ENCODE data around the gene LRFN4.

Gene LRFN4

DNA sequence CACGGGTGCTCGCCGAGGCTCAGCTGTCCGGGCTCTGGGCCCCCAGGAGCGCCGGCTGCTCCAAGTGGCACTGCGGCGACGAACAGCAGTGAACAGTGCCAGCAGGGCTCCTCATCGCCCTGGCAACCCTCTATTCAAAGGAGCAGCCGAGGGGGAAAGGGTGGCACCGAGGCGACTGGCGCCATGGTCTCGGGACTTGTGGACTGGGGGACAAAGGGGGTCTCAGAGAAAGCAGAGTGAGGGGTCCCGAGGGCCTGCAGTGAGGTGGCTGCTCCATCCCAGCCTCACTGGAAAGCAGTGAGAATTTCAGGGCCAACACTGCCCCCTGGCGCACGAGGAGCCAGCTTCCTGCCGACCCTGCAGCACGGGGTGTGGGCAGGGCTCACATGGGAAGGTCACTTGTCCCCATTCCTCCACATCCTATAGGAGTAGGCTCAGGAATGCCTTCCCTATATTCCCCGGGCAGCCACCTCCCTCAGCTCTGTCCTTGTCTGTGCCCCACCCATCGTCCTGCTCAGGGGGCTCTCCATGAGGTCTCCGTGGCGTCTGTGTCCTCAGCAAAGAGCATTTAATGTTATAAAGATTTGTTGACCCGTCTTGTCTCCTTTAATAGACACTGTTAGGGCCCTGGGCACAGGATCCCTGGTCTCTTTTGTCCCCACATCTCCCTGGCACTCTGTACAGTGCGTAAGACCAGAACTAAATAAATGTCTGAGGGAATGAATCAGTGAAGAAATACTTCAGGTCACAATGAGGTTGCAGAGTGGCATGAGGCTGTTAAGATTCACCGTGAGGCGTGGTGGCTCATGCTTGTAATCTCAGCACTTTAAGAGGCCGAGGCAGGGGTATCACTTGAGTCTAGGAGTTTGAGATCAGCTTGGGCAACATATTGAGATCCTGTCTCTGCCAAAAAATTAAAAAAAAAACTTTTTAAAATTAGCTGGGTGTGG, 26.4 kb downstream of the LRFN4 start:
- no peak overlapping the region for H3K27ac ChIP-seq
- no peaks in the 10 kb centered on the region for H3K36me3 ChIP-seq
- TF ChIP-seq CTCF (IDR thresholded peaks at IDR 0.05) = peak; percentile 15
- no peaks in the 10 kb centered on the region for H3K9me3 ChIP-seq
- no peak overlapping the region for H3K4me3 ChIP-seq (ENCODE audit: low read depth in 1 of 2, low read length in 1 of 2)
- no peaks in the 10 kb centered on the region for H3K4me1 ChIP-seq (ENCODE audit: control insufficient read depth in 1 of 2, insufficient read depth in 1 of 2, low read depth in 1 of 2, low read length in 1 of 2)
- peaks cover 16% of the 10 kb centered on the region for H3K27me3 ChIP-seq

DNA sequence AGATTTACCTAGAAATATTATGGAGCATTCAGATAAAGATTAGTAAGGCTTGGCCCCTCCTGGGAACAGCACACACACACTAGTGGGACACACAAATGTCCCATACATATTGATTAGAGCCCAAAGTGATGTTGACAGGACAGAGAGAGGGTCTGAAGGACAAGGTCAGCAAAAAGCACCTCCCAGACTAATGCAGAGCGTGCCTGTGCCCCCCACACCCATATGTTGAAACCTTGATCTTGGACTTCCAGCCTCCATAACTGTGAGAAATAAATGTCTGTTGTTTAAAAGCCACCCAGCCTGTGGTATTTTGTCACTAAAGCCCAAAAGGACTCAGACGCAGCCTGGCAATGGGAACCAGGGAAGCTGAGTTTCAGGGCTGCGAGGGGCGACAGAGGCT, 27.6 kb downstream of the LRFN4 start:
- Histone ChIP-seq H3K9me3 (no peaks in the 10 kb centered on the region), H3K36me3 (no peaks in the 10 kb centered on the region), H3K27ac (no peak overlapping the region), H3K4me1 (ENCODE audit: control insufficient read depth in 1 of 2, insufficient read depth in 1 of 2, low read depth in 1 of 2, low read length in 1 of 2) (no peaks in the 10 kb centered on the region), H3K4me3 (ENCODE audit: low read depth in 1 of 2, low read length in 1 of 2) (no peak overlapping the region), H3K27me3 (peaks cover 16% of the 10 kb centered on the region)
- TF ChIP-seq CTCF (IDR thresholded peaks at IDR 0.05) = no peak

DNA sequence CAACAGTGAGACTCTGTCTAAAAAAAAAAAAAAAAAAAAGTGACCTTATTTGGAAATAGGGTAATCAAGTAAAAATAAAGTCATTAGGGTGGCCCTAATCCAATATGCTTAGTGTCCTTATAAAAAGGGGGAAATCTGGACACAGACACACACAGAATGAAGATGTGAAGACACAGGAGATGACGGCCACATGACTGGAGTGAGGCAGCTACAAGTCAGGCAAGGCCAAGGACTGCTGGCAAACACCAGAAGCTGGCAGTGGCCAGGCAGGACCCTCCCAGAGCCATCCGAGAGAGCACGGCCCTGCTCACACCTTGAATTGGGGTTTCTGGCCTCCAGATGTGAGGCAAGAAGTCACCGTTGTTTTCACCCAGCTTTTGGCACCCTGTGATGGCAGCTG, 28.6 kb downstream of the LRFN4 start:
- Histone ChIP-seq H3K36me3 (no peaks in the 10 kb centered on the region), H3K4me1 (ENCODE audit: control insufficient read depth in 1 of 2, insufficient read depth in 1 of 2, low read depth in 1 of 2, low read length in 1 of 2) (no peaks in the 10 kb centered on the region)

GRCh38 chr11:66885950-66886440, 29.1 kb downstream of the LRFN4 start:
- no peak overlapping the region for H3K27ac ChIP-seq
- TF ChIP-seq CTCF (IDR thresholded peaks at IDR 0.05) = no peak
- H3K9me3 ChIP-seq = no peaks in the 10 kb centered on the region
- H3K4me3 ChIP-seq (ENCODE audit: low read depth in 1 of 2, low read length in 1 of 2) = no peak overlapping the region
- H3K4me1 ChIP-seq (ENCODE audit: control insufficient read depth in 1 of 2, insufficient read depth in 1 of 2, low read depth in 1 of 2, low read length in 1 of 2) = no peaks in the 10 kb centered on the region
- H3K36me3 ChIP-seq = no peaks in the 10 kb centered on the region
- H3K27me3 ChIP-seq = peaks cover 9% of the 10 kb centered on the region

More for the DNA sequence above, 28.6 kb downstream of the LRFN4 start:
- Histone ChIP-seq H3K27me3 (peaks cover 14% of the 10 kb centered on the region), H3K27ac (no peak overlapping the region), H3K9me3 (no peaks in the 10 kb centered on the region), H3K4me3 (ENCODE audit: low read depth in 1 of 2, low read length in 1 of 2) (no peak overlapping the region)
- TF ChIP-seq CTCF (IDR thresholded peaks at IDR 0.05) = no peak

DNA sequence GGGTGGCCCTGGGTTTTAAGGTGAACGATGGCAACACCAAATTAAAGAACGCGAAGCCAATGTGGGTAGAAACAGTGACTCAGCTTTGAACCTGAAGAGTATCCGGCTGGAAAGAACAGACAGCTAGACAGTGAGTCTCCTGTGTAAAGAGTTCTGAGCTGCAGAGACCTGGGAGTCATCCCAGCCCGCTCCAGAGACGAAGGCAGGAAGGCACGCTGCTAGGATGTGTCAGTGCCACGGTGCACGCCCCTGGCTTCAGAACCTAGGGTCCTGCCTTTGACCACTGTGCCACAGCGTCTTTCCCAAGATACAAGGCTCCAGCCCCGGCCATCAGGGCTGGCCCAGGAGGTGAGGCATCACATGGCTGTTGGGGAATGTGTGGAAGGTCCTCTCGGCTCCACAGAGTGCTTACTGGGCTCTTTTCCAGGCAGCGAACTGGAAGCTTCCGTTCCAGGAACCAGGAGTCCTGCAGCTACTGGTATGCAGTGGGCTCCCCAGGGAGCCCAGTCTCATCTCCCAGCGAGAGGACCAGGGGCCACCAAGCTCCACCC, 29.9 kb downstream of the LRFN4 start:
- no peak for TF ChIP-seq CTCF (IDR thresholded peaks at IDR 0.05)
- Histone ChIP-seq H3K36me3 (no peaks in the 10 kb centered on the region), H3K9me3 (no peaks in the 10 kb centered on the region), H3K4me3 (ENCODE audit: low read depth in 1 of 2, low read length in 1 of 2) (no peak overlapping the region), H3K4me1 (ENCODE audit: control insufficient read depth in 1 of 2, insufficient read depth in 1 of 2, low read depth in 1 of 2, low read length in 1 of 2) (no peaks in the 10 kb centered on the region), H3K27ac (no peak overlapping the region), H3K27me3 (peaks cover 8% of the 10 kb centered on the region)
